GM19463 (cell line): ENCODE results near the gene BRMS1L.

Source experiments
- ATAC-seq: cut with Tn5 transposase; IDR thresholded peaks from one replicate; pipeline ENCODE4 v1.9.1; 2021; ENCODE audit warnings: mild to moderate bottlenecking, moderate library complexity; ENCODE audit not compliant: unreplicated experiment

Gene BRMS1L

DNA sequence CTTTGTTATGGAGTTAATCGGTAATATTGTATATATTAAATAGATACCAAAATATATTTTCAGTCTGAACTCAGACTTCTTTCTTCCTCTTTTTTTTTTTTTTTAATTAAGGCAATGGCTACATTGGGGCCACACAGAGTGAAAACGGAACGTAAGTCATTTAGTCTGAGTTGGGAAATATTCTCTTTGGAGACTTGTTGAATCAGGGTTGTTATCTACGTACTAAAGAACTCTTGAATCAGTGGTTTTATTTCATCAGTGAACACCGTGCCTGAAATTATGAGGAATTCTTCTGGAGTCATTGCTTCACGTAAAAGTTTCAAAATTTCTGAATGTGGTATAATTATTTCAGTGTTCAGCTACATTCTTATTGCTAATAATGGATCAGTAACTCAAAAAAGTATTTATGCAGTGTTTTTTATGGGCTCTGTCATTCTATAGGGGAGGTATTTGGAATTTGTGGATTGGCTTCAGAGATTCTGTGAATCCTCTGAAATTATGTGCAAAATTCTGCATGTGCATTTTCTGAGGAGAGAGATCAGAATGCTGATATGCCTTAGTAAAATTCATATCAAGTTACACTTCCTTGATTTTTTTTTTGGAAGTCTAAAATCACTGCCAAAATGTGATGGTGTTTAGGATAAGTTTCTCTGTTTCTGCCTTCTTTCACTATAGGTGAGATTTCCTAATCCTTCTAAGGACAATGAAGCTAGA is 39.6 kb downstream of the BRMS1L start:
- no peak for ATAC-seq

DNA sequence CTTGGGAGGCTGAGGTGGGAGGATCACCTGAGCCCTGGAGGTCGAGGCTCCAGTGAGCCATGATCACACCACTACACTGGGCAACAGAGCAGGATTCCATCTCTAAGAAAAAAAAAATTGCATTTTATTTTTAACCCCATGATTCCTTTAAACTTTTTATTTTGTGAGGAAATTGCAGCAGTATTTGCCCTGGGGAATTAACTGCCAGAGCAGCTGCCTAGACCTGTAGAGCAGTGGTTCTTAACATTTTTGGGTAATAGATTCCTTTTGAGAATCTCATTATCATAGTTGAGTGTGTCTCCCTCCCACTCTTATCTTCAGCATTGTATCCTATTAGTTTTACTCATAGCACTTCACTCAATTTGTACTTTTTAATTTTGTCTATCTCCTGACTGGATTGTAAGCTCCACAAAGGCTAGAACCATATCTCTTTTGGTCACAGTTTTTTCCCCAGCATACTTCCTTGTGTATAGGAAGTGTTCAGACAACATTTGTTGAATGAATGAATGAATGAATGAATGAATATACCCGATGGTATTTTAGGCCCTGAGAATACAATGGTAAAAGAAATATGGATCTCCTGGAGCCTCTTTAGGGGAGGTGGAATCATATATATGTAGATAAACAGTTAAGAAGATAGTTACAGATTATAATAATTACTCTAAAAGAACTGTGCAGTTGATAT is 40.6 kb downstream of the BRMS1L start:
- ATAC-seq, result no peak

DNA sequence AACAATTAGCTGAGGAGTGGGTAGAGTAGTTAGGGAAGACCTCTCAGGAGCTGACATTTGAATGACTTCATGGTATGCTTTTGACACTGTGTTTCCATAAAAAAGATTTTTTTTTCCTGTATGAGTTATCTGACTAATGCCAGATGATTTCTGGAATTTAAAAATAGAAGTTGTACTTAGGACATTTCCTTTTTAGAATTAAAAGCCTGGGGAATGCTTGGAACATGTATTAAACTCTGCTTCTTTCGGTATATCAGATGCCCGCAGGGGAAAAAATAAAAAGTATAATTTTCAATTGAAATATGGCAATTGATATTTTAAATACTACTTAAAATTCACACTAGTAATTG is 41.1 kb downstream of the BRMS1L start:
- no peak for ATAC-seq

DNA sequence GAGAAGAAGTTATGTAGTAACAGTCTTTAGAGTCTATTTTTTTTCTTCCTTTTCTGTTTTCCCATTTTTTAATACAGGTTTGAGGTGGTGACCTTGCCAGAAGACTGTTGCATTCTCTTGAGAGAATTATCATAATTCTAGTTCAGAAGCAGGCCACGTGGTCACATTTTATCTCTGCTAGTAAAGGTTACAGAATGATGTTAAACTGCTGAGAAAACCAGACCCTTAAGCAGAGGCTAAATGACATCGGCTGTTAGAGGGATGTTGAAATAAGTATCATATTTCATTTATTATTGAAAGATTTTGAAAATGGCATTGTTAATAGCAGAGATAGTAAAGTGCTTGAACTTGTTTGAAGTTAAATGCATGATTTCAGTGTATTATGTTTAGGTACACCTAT is 49.2 kb downstream of the BRMS1L start:
- ATAC-seq, result no peak

DNA sequence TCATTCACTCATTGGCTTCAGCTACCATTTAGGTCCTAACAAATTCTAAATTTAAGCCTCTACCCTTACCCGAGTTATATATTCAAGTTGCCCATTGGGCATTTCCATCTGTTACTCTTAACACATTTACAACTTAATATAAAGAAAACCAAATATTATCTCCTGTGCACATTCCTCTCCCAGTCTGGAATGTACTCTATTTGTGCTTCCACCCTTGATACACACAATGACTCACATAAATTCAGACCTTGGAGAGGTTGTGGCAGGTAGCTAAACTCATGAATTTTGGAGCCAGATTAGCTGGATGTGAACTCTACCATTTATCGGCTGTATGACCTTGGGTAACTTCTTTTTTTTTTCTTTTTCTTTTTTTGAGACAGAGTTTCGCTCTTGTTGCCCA is 51.1 kb downstream of the BRMS1L start:
- no peak for ATAC-seq

GRCh38 chr14:35878272-35879150 is 52.4 kb downstream of the BRMS1L start:
- ATAC-seq, result no peak

DNA sequence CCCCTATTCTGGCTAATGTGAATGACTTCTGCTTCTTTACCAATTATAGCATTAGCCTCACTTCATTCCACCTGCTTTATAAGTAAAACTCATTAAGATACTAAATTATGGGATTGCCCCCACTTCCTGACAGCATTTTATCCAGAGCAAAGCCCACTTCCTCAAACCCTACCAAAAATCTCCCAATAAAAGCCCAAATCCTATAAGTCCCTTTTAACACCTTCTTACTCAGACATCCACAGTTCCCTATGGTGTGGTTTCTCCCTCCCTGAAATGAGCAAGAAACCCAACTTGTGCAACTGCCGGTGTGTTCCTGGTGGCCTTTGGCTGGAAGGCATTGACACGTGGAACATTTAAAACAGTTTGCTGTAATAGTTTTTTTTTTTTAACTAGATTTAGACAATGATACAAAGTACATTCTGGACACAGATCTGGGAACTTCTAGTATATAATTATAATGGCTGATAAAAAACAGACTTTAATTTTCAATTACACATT is 53.1 kb downstream of the BRMS1L start:
- ATAC-seq, result no peak

DNA sequence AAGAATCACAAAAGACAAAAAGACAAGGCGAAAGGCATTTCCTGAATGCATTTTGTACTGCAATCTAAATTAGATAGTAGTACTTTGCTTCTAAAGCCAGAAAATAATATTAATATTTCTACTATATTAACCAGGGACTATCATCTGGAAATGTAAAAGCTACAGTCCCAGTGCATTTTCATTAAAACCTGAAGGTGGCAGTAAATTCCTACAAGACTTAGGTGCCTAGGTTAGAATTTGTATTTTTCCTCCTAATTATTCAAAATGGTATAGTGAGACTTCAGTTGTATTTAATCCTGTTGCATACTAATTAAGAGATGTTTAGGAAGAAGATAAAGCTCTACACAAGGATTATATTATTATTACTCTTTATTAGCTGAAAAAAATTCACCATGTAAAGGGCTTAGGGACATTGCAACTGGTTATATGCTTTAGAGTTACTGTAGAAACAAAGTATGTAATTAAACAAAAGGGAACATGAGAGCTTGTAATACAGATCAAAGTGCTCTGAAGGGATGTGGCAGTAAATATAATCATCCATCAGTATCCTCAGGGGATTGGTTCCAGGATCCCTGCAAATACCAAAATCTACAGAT is 53.6 kb downstream of the BRMS1L start:
- no peak for ATAC-seq

DNA sequence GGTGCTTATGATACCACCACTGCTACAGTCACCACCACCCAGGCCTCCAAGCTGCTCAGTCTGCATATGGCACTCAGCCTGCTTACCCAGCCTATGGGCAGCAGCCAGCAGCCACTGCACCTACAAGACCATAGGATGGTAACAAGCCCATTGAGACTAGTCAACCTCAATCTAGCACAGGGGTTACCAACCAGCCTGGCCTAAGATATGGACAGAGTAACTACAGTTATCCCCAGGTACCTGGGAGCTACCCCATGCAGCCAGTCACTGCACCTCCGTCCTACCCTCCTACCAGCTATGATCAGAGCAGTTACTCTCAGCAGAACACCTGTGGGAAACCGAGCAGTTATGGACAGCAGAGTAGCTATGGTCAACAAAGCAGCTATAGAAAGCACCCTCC is 55.1 kb downstream of the BRMS1L start:
- ATAC-seq, result no peak

GRCh38 chr14:35883677-35884293 is 57.6 kb downstream of the BRMS1L start:
- no peak for ATAC-seq

DNA sequence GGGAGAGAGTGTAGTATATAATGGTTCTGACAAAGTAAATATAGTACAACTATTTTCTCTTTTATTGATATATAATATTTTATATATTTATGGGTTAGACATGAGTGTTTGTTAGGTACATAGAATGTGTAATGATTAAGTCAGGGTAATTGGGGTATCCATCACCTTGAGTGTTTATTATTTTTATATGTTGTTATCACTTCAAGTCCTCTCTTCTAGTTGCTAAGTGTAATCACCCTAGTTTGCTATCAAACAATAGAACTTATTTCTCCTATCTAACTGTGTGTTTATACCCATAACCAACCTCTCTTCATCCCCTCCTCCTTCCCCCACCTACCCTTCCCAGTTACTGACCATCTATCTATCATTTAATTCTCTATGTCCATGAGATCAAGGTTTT is 64.2 kb downstream of the BRMS1L start:
- ATAC-seq, result no peak

- no peak for ATAC-seq
Measured at GRCh38 chr14:35895256-35895655, 69.1 kb downstream of the BRMS1L start.

GRCh38 chr14:35897616-35898111 is 71.5 kb downstream of the BRMS1L start:
- ATAC-seq, result no peak

DNA sequence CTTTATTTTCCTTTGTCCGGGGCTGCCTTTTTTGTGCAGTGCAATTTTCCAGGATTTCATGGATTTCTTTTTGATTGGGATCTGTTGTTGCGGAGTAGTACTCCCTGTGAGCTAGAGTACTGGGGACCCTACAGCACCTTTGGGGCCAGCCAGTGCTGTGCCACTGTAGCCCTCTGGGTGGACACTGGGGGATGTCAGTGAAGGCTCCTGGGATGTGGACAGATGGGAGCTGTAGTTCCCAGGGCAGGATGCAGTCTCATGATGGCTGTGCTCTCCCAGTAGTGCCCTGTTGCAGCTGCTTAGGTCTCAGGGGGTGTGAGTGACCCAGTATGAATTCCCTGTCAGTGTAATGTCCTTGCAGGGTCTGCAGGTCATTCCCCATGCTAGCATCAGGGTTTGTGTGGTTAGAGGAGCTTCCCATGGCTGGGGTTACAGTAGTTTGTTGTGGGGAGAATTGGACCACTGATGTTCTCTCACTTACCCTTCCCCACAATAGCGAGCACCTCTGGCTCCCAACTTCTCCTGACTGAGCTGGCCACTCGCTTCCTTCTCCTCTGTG is 72.2 kb downstream of the BRMS1L start:
- ATAC-seq, result no peak

DNA sequence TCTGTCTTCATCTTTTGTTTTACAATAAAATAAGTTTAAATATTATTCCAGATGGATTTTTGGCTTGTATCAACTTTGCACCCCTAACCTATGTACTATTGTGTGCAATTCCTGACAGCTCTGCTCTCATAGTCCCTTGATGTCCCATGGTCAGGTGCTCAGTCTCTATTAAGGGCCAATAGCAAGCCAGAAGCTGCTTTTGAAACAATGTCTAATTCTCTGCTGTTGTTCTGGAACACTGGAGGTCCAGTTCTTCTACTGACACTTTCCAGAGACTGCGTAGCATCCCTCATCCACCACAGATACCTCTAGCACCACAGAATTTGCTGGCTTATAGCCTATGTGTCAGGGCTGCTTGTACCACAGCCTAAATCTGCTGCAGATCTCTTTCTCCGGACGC is 74.6 kb downstream of the BRMS1L start:
- ATAC-seq, result no peak

- no peak for ATAC-seq
Measured at GRCh38 chr14:35909665-35910064, 83.5 kb downstream of the BRMS1L start.

- no peak for ATAC-seq
Measured at GRCh38 chr14:35910191-35910590, 84.1 kb downstream of the BRMS1L start.

- ATAC-seq, result no peak
Measured at GRCh38 chr14:35911097-35911496, 85.0 kb downstream of the BRMS1L start.

GRCh38 chr14:35915185-35915584 is 89.0 kb downstream of the BRMS1L start:
- ATAC-seq, result no peak

DNA sequence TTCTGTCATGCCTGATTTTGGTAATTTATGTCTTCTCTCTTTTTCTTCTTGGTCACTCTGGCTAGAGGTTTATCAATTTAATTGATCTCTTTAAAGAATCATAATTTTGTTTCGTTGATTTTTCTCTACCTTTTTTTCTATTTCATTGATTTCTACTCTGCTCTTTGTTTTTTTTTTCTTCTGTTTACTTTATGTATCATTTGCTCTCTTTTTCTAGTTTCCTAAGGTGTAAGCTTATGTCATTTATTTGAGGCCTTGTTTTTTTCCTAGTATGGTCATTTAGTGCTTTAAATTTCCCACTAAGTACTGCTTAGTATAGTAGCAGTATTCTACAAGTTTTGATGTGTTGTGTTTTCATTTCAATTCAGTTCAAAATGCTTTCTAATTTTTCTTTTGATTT is 89.6 kb downstream of the BRMS1L start:
- ATAC-seq, result no peak
